ENCODE measurements around the gene ZNF682.
A peak's percentile ranks its signal among the peaks of the same experiment; 100 is the strongest.
"Not testable (repeated sequence)": the region's sequence is repeated elsewhere in the genome, so short reads cannot be mapped to it uniquely, and the experiment has no call there.

The ZNF682 gene

GRCh38 chr19:19966862-19967261 lies 72.4 kb downstream of the ZNF682 start:
- no peak for DNase-seq

GRCh38 chr19:19966126-19966525 lies 73.2 kb downstream of the ZNF682 start:
- not testable (repeated sequence) for DNase-seq

GRCh38 chr19:19964416-19964815 lies 74.9 kb downstream of the ZNF682 start:
- no peak for DNase-seq

GRCh38 chr19:19959151-19959799 lies 80.0 kb downstream of the ZNF682 start:
- DNase-seq, result peak; percentile 17

GRCh38 chr19:19957766-19958165 lies 81.5 kb downstream of the ZNF682 start:
- not testable (repeated sequence) for DNase-seq

- DNase-seq, result no peak
Measured at GRCh38 chr19:19956434-19957075, 82.8 kb downstream of the ZNF682 start.

- DNase-seq, result no peak
Measured at GRCh38 chr19:19955208-19955607, 84.1 kb downstream of the ZNF682 start.

All from GDM1 (cell line).